ENCODE measurements around the gene FAM237B. TPM values are rescaled to one million over a fixed set of nuclear protein-coding genes. Genes with fewer than 3 reads are reported as not detected.
A peak's percentile ranks its signal among the peaks of the same experiment; 100 is the strongest.

The FAM237B gene
- total RNA-seq, 1 experiment from 2014 or later: not detected

DNA sequence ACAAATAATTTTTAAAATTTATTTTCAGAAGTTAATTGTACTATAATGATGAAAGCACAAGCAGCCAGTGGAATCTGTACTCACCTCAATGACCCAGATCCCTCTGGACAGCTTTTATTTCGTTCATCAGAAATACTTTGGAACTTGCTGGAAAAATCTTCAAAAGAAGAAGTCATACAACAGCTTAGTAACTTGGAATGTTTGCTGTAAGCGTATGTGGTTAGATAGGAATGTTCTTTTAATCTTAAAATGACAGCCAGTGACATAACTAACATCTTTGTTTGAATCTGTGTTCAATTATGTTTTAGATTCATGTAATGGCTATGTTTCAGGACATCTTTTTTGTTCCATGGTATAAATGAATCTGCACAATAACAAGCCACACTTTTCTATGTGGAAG, 49.4 kb downstream of the FAM237B start:
- no peaks in the 10 kb centered on the region for H3K9me3 ChIP-seq (ENCODE audit: low read depth, low read length, poor library complexity, severe bottlenecking)
- BruUV-seq (replicated peaks): no TSS peak
- no peak overlapping the region for H3K4me3 ChIP-seq (ENCODE audit: low read depth, low read length, poor library complexity, severe bottlenecking)
- H3K36me3 ChIP-seq (ENCODE audit: insufficient read depth, low read length, poor library complexity, severe bottlenecking): no peaks in the 10 kb centered on the region
- TF ChIP-seq, protein P1, sequence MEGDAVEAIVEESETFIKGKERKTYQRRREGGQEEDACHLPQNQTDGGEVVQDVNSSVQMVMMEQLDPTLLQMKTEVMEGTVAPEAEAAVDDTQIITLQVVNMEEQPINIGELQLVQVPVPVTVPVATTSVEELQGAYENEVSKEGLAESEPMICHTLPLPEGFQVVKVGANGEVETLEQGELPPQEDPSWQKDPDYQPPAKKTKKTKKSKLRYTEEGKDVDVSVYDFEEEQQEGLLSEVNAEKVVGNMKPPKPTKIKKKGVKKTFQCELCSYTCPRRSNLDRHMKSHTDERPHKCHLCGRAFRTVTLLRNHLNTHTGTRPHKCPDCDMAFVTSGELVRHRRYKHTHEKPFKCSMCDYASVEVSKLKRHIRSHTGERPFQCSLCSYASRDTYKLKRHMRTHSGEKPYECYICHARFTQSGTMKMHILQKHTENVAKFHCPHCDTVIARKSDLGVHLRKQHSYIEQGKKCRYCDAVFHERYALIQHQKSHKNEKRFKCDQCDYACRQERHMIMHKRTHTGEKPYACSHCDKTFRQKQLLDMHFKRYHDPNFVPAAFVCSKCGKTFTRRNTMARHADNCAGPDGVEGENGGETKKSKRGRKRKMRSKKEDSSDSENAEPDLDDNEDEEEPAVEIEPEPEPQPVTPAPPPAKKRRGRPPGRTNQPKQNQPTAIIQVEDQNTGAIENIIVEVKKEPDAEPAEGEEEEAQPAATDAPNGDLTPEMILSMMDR (conservative IDR thresholded peaks at IDR 0.05; ENCODE audit: low read depth, low read length): no peak
- intact Hi-C loops (cut with micrococcal nuclease; ENCODE audit: unreplicated experiment): no loop called here
- ChIA-PET POLR2A (ENCODE audit: low non-redundant PET) (no interaction called here), CTCF (no interaction called here)
- peaks cover 21% of the 10 kb centered on the region for H3K4me1 ChIP-seq (ENCODE audit: insufficient read depth, low read length, poor library complexity, severe bottlenecking)
- no peak overlapping the region for H3K27ac ChIP-seq (ENCODE audit: low read depth, low read length, poor library complexity, severe bottlenecking)
- H3K27me3 ChIP-seq (replicated peaks; ENCODE audit: insufficient read depth, low read depth, low read length, poor library complexity): no peaks in the 10 kb centered on the region
- DNase-seq (ENCODE audit: low spot score): peak; percentile 10

DNA sequence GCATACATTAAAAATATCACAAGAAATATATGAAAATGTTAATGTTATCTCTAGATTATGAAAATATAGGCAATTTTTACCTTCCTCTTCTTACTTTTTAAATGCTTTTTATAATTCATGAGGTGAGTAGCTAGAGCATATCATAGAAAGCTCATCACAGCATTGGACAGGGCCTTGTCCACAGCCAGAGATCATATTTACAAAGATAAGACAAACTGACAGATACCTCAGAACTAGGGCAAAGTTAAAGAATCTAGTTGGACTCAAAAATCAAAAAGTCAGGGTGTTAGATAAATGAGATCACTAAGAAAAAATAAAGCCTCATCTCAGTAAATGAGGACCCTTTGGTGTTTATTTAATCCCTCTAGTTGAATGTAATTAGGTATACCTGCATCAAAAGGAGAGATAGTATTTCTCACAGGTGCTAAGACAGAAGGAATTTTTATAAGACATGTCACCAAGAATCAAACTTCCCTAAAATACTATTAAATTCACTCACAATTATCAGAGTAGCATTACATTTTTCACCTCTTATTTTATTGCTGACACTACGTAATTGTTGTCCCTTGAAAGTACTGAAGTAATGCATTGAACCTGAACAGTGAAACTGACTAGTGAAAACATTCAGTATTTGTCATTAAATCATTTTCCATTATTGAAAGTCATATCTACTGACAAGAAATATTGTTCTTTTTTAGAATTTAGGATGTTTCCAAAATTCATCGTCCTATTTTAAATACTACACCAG, 50.5 kb downstream of the FAM237B start:
- no peaks in the 10 kb centered on the region for H3K36me3 ChIP-seq (ENCODE audit: insufficient read depth, low read length, poor library complexity, severe bottlenecking)
- intact Hi-C loops (cut with micrococcal nuclease; ENCODE audit: unreplicated experiment): no loop called here
- TF ChIP-seq, protein P1 (conservative IDR thresholded peaks at IDR 0.05; ENCODE audit: low read depth, low read length): no peak
- no peak for TF ChIP-seq EZH2 (IDR thresholded peaks at IDR 0.05; ENCODE audit: borderline replicate concordance, low read depth, low read length, poor library complexity, severe bottlenecking)
- peaks cover 30% of the 10 kb centered on the region for H3K4me1 ChIP-seq (ENCODE audit: insufficient read depth, low read length, poor library complexity, severe bottlenecking)
- no peak for DNase-seq (ENCODE audit: low spot score)
- ChIA-PET POLR2A (ENCODE audit: low non-redundant PET) (no interaction called here), CTCF (no interaction called here)
- H3K9me3 ChIP-seq (ENCODE audit: low read depth, low read length, poor library complexity, severe bottlenecking): no peaks in the 10 kb centered on the region
- H3K27me3 ChIP-seq (replicated peaks; ENCODE audit: insufficient read depth, low read depth, low read length, poor library complexity): no peaks in the 10 kb centered on the region
- no peak overlapping the region for H3K4me3 ChIP-seq (ENCODE audit: low read depth, low read length, poor library complexity, severe bottlenecking)
- no TSS peak for BruUV-seq (replicated peaks)
- no peak overlapping the region for H3K27ac ChIP-seq (ENCODE audit: low read depth, low read length, poor library complexity, severe bottlenecking)

DNA sequence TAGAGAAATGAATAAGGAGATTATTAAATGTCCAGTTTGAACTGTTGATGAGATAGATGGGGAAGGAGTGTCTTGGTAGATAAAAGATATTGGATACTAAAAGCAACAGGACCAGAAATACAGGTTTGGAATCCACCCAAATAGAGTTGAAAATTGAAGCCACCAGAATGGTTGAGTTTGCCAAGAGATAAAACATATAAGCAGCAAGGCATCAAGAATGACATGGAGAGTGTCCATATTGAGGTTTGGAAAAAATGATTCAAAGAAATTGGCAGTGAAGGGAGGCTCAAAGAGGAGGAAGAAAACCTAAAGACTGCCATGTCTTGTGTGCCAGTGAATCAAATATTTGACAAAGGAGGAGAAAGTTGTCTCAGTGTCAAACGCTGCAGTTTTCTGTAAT, 51.9 kb downstream of the FAM237B start:
- CTCF ChIA-PET: no interaction called here
- H3K4me1 ChIP-seq (ENCODE audit: insufficient read depth, low read length, poor library complexity, severe bottlenecking): peaks cover 30% of the 10 kb centered on the region
- no peak overlapping the region for H3K27ac ChIP-seq (ENCODE audit: low read depth, low read length, poor library complexity, severe bottlenecking)
- POLR2A ChIA-PET (ENCODE audit: low non-redundant PET): no interaction called here
- intact Hi-C loops (cut with micrococcal nuclease; ENCODE audit: unreplicated experiment): loop anchor here (5.0 kb wide), 1 partner anchor 143 kb away; no protein-coding TSS in a partner anchor
- no peaks in the 10 kb centered on the region for H3K9me3 ChIP-seq (ENCODE audit: low read depth, low read length, poor library complexity, severe bottlenecking)
- TF ChIP-seq, protein P1 (conservative IDR thresholded peaks at IDR 0.05; ENCODE audit: low read depth, low read length): no peak
- TF ChIP-seq EZH2 (IDR thresholded peaks at IDR 0.05; ENCODE audit: borderline replicate concordance, low read depth, low read length, poor library complexity, severe bottlenecking): no peak
- no peaks in the 10 kb centered on the region for H3K36me3 ChIP-seq (ENCODE audit: insufficient read depth, low read length, poor library complexity, severe bottlenecking)
- no peak overlapping the region for H3K4me3 ChIP-seq (ENCODE audit: low read depth, low read length, poor library complexity, severe bottlenecking)
- no TSS peak for BruUV-seq (replicated peaks)
- no peaks in the 10 kb centered on the region for H3K27me3 ChIP-seq (replicated peaks; ENCODE audit: insufficient read depth, low read depth, low read length, poor library complexity)
- no peak for DNase-seq (ENCODE audit: low spot score)
